Neural progenitor cell (in vitro differentiated cells): Measurements from ENCODE around the gene TMCO4. TPM values are rescaled to one million over a fixed set of nuclear protein-coding genes. Genes with fewer than 3 reads are reported as not detected.

ENCODE experiments used
- DNase-seq: peaks from one replicate; pipeline ENCODE4 v3.0.0-alpha.2; 2016; ENCODE audit warnings: low spot score
- H2AFZ ChIP-seq: fragments of 200-600 bp; sonication (generic); replicated peaks from 2 replicates; pipeline ENCODE4 v1.6.1; 2016; ENCODE audit warnings: antibody characterized with exemption
- H3F3A ChIP-seq: fragments of 200-600 bp; sonication (generic); 2 replicates; pipeline ENCODE4 v1.6.1; 2016; ENCODE audit warnings: antibody characterized with exemption, low read depth
- H3K27ac ChIP-seq: fragments of 200-600 bp; sonication (generic); 2 replicates; pipeline ENCODE4 v1.5.1; 2016; ENCODE audit warnings: mild to moderate bottlenecking
- H3K27me3 ChIP-seq: fragments of 200-600 bp; sonication (generic); 2 replicates; pipeline ENCODE4 v1.6.1; 2016; ENCODE audit warnings: mild to moderate bottlenecking, moderate library complexity
- H3K36me3 ChIP-seq: fragments of 200-600 bp; sonication (generic); 2 replicates; pipeline ENCODE4 v1.5.1; 2016
- H3K4me1 ChIP-seq: fragments of 200-600 bp; sonication (generic); 2 replicates; pipeline ENCODE4 v1.6.1; 2016; ENCODE audit warnings: mixed run types
- H3K4me2 ChIP-seq: fragments of 200-600 bp; sonication (generic); 2 replicates; pipeline ENCODE4 v1.6.1; 2016
- H3K4me3 ChIP-seq: fragments of 200-600 bp; sonication (generic); 2 replicates; pipeline ENCODE4 v1.5.1; 2016
- H3K79me2 ChIP-seq: fragments of 200-600 bp; sonication (generic); 2 replicates; pipeline ENCODE4 v1.6.1; 2016; ENCODE audit warnings: low read depth
- H3K9ac ChIP-seq: fragments of 200-600 bp; sonication (generic); 2 replicates; pipeline ENCODE4 v1.6.1; 2016
- H3K9me3 ChIP-seq: fragments of 200-600 bp; sonication (generic); 2 replicates; pipeline ENCODE4 v1.5.1; 2016; ENCODE audit warnings: low read depth
- H4K20me1 ChIP-seq: fragments of 200-600 bp; sonication (generic); 2 replicates; pipeline ENCODE4 v1.6.1; 2016; ENCODE audit warnings: low read depth
- H3K27ac Mint-ChIP-seq: 3 replicates; pipeline ENCODE4 v1.8.0; 2021; ENCODE audit warnings: mixed read lengths
- H3K27me3 Mint-ChIP-seq: 2 replicates; pipeline ENCODE4 v1.8.0; 2022; ENCODE audit warnings: low read depth, mild to moderate bottlenecking, inconsistent platforms, moderate library complexity, mixed read lengths; ENCODE audit not compliant: insufficient read depth
- H3K36me3 Mint-ChIP-seq: 3 replicates; pipeline ENCODE4 v1.8.0; 2021; ENCODE audit warnings: mixed read lengths
- H3K4me1 Mint-ChIP-seq: 3 replicates; pipeline ENCODE4 v1.8.0; 2021; ENCODE audit warnings: mixed read lengths
- H3K4me3 Mint-ChIP-seq: 3 replicates; pipeline ENCODE4 v1.8.0; 2021; ENCODE audit warnings: mild to moderate bottlenecking, moderate library complexity, mixed read lengths
- H3K9me3 Mint-ChIP-seq: 3 replicates; pipeline ENCODE4 v1.8.0; 2020; ENCODE audit warnings: mixed read lengths
- CTCF ChIP-seq: fragments of 200-600 bp; sonication (generic); IDR thresholded peaks from 2 replicates; pipeline ENCODE4 v1.5.1; 2017; ENCODE audit warnings: antibody characterized with exemption, mild to moderate bottlenecking
- EZH2 ChIP-seq: fragments of 200-600 bp; sonication (generic); IDR thresholded peaks from 2 replicates; pipeline ENCODE4 v1.6.1; 2017; ENCODE audit warnings: antibody characterized with exemption, mild to moderate bottlenecking, moderate library complexity
- EZH2phosphoT487 ChIP-seq: fragments of 200-600 bp; sonication (generic); IDR thresholded peaks from 2 replicates; pipeline ENCODE4 v1.6.1; 2017; ENCODE audit warnings: antibody characterized with exemption
- total RNA-seq: library from RNA; depleted of rRNA; stranded (reverse); fragments of >200 nt; gene quantifications from 2 replicates; pipeline ENCODE4 v1.2.3, GENCODE V29; 2015; ENCODE audit warnings: low replicate concordance

TMCO4 gene
- total RNA-seq, 1 donor from 2014 or later: 0.30 TPM

- no peak for TF ChIP-seq CTCF
- no peak for TF ChIP-seq EZH2
- TF ChIP-seq EZH2phosphoT487: no peak
- Mint-ChIP-seq H3K9me3 (no peaks in the 10 kb centered on the region), H3K27ac (no peak overlapping the region), H3K36me3 (no peaks in the 10 kb centered on the region), H3K4me1 (peaks cover 9% of the 10 kb centered on the region), H3K4me3 (peak overlapping the region; percentile 41), H3K27me3 (peaks cover 14% of the 10 kb centered on the region)
- no peaks in the 10 kb centered on the region for H3F3A ChIP-seq
- no peaks in the 10 kb centered on the region for H3K9me3 ChIP-seq
- no peaks in the 10 kb centered on the region for H3K79me2 ChIP-seq
- H4K20me1 ChIP-seq: no peaks in the 10 kb centered on the region
- H3K4me3 ChIP-seq: no peak overlapping the region
- no peak overlapping the region for H3K9ac ChIP-seq
- H3K27ac ChIP-seq: no peak overlapping the region
- no peaks in the 10 kb centered on the region for H3K27me3 ChIP-seq
- H2AFZ ChIP-seq: no peak overlapping the region
- H3K36me3 ChIP-seq: no peaks in the 10 kb centered on the region
- no peak overlapping the region for H3K4me2 ChIP-seq
- no peaks in the 10 kb centered on the region for H3K4me1 ChIP-seq
- no peak for DNase-seq
Observed at GRCh38 chr1:19717467-19717866, 82.2 kb downstream of the TMCO4 start.

GRCh38 chr1:19715334-19716203 lies 84.1 kb downstream of the TMCO4 start:
- Mint-ChIP-seq H3K4me3 (peak overlapping the region; percentile 43), H3K27ac (peak overlapping the region; percentile 25), H3K36me3 (no peaks in the 10 kb centered on the region), H3K9me3 (no peaks in the 10 kb centered on the region), H3K4me1 (peaks cover 14% of the 10 kb centered on the region), H3K27me3 (peaks cover 12% of the 10 kb centered on the region)
- no peaks in the 10 kb centered on the region for H4K20me1 ChIP-seq
- no peak overlapping the region for H2AFZ ChIP-seq
- TF ChIP-seq EZH2phosphoT487: no peak
- peak; percentile 95 for TF ChIP-seq CTCF
- no peaks in the 10 kb centered on the region for H3F3A ChIP-seq
- H3K9me3 ChIP-seq: no peaks in the 10 kb centered on the region
- H3K9ac ChIP-seq: no peak overlapping the region
- H3K4me1 ChIP-seq: no peaks in the 10 kb centered on the region
- no peaks in the 10 kb centered on the region for H3K36me3 ChIP-seq
- no peaks in the 10 kb centered on the region for H3K27me3 ChIP-seq
- peak overlapping the region; percentile 19 for H3K4me2 ChIP-seq
- peak; percentile 98 for DNase-seq
- no peak overlapping the region for H3K4me3 ChIP-seq
- H3K79me2 ChIP-seq: no peaks in the 10 kb centered on the region
- H3K27ac ChIP-seq: no peak overlapping the region

- Histone ChIP-seq H3K79me2 (no peaks in the 10 kb centered on the region), H3K27me3 (no peaks in the 10 kb centered on the region), H3K27ac (no peak overlapping the region), H3K4me2 (no peak overlapping the region), H3F3A (no peaks in the 10 kb centered on the region), H3K4me1 (peaks cover 5% of the 10 kb centered on the region), H2AFZ (no peak overlapping the region), H3K36me3 (no peaks in the 10 kb centered on the region), H3K9me3 (no peaks in the 10 kb centered on the region), H4K20me1 (no peaks in the 10 kb centered on the region), H3K9ac (no peak overlapping the region), H3K4me3 (no peak overlapping the region)
- no peak for DNase-seq
- Mint-ChIP-seq H3K36me3 (no peaks in the 10 kb centered on the region), H3K27me3 (peaks cover 18% of the 10 kb centered on the region), H3K27ac (no peak overlapping the region), H3K9me3 (no peaks in the 10 kb centered on the region), H3K4me1 (peaks cover 29% of the 10 kb centered on the region), H3K4me3 (no peak overlapping the region)
- TF ChIP-seq EZH2: no peak
- no peak for TF ChIP-seq CTCF
- TF ChIP-seq EZH2phosphoT487: no peak
Observed at GRCh38 chr1:19712928-19713327, 86.8 kb downstream of the TMCO4 start.
